A673 (cell line): ENCODE data around the gene RMND5A.

ENCODE experiments used
- EZH2 ChIP-seq: fragments of 200-600 bp; sonication (generic); IDR thresholded peaks from 2 replicates; pipeline ENCODE4 v1.6.1; 2017; ENCODE audit warnings: borderline replicate concordance, low read depth, mild to moderate bottlenecking, mixed read lengths, antibody characterized with exemption, low read length; ENCODE audit not compliant: poor library complexity, severe bottlenecking
- TF ChIP-seq, protein P1 (sequence below): fragments of 300-800, 200-600 bp; sonication (generic); conservative IDR thresholded peaks from 2 replicates; pipeline ENCODE4 v1.5.1; 2017; ENCODE audit warnings: low read depth, mild to moderate bottlenecking, antibody characterized with exemption, low read length, moderate library complexity, mixed read lengths

DNA sequence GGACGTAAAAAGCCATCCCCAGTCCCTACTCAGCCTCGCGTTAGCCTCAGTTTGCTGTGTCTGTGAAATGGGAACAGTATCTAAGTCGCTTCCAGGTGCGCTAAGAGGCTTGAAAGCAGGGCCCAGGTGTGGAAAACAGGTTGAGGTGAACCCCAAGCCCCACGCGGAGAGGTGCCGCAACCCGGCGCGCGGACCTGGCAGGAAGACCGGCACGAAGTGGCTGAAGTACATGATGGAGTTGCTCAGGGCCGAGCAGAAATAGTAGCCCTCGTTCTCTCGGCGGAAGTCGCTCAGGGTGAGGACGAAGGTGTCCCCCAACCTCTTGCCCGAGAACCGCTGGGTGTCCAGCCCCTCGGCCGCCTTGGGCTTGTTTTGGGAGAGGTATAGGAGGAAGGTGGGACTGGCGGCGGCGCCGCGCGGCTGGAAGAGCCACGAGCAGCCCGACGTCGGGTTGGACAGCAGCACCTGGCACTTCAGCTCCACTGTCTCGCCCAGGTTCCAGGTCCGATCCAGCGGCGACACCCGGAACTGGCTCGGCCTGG lies 70.1 kb downstream of the RMND5A start:
- TF ChIP-seq, protein P1, sequence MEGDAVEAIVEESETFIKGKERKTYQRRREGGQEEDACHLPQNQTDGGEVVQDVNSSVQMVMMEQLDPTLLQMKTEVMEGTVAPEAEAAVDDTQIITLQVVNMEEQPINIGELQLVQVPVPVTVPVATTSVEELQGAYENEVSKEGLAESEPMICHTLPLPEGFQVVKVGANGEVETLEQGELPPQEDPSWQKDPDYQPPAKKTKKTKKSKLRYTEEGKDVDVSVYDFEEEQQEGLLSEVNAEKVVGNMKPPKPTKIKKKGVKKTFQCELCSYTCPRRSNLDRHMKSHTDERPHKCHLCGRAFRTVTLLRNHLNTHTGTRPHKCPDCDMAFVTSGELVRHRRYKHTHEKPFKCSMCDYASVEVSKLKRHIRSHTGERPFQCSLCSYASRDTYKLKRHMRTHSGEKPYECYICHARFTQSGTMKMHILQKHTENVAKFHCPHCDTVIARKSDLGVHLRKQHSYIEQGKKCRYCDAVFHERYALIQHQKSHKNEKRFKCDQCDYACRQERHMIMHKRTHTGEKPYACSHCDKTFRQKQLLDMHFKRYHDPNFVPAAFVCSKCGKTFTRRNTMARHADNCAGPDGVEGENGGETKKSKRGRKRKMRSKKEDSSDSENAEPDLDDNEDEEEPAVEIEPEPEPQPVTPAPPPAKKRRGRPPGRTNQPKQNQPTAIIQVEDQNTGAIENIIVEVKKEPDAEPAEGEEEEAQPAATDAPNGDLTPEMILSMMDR: no peak
- peak; percentile 85 for TF ChIP-seq EZH2
